Measurements from ENCODE around the gene PEG3.

The PEG3 gene

GRCh38 chr19:56822755-56823154 is 17.8 kb downstream of the PEG3 start:
- DNase-seq (ENCODE audit: extremely low read depth, low read depth), result no peak
- TF ChIP-seq CTCF (IDR thresholded peaks at IDR 0.05; ENCODE audit: low read depth, low read length), result no peak

- TF ChIP-seq CTCF (IDR thresholded peaks at IDR 0.05; ENCODE audit: low read depth, low read length), result no peak
- DNase-seq (ENCODE audit: extremely low read depth, low read depth), result no peak
Observed at GRCh38 chr19:56821675-56822074, 18.9 kb downstream of the PEG3 start.

- no peak for TF ChIP-seq CTCF (IDR thresholded peaks at IDR 0.05; ENCODE audit: low read depth, low read length)
- no peak for DNase-seq (ENCODE audit: extremely low read depth, low read depth)
Observed at GRCh38 chr19:56821209-56821608, 19.3 kb downstream of the PEG3 start.

- no peak for DNase-seq (ENCODE audit: extremely low read depth, low read depth)
- TF ChIP-seq CTCF (IDR thresholded peaks at IDR 0.05; ENCODE audit: low read depth, low read length), result no peak
Observed at GRCh38 chr19:56819166-56819565, 21.4 kb downstream of the PEG3 start.

- DNase-seq (ENCODE audit: extremely low read depth, low read depth), result no peak
Observed at GRCh38 chr19:56814656-56815055, 25.9 kb downstream of the PEG3 start.

GRCh38 chr19:56813531-56813930 is 27.0 kb downstream of the PEG3 start:
- no peak for TF ChIP-seq CTCF (IDR thresholded peaks at IDR 0.05; ENCODE audit: low read depth, low read length)
- no peak for DNase-seq (ENCODE audit: extremely low read depth, low read depth)

More at GRCh38 chr19:56814656-56815055, 25.9 kb downstream of the PEG3 start:
- TF ChIP-seq CTCF (IDR thresholded peaks at IDR 0.05; ENCODE audit: low read depth, low read length), result no peak

DNA sequence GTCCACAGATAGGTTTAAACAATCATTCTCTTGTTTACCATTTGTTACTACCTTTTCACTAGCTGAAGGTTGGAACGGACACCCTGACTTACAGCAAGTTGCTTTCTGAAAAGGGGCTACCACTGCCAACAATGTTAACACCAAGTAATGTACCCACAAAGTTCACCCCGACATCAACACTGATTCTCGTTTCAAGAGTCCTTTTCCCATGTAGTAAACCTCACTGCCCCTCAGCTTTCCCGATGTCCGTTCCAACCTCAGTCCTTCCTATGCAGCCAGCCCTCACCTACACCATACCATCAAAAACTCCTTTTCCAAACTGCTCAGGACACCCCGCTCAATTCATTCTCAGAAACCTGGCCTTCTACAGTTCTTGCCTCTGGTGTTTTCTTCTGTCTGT is 29.0 kb downstream of the PEG3 start:
- no peak for TF ChIP-seq CTCF (IDR thresholded peaks at IDR 0.05; ENCODE audit: low read depth, low read length)
- no peak for DNase-seq (ENCODE audit: extremely low read depth, low read depth)
